ENCODE measurements around the gene ZDHHC13.

The ZDHHC13 gene

DNA sequence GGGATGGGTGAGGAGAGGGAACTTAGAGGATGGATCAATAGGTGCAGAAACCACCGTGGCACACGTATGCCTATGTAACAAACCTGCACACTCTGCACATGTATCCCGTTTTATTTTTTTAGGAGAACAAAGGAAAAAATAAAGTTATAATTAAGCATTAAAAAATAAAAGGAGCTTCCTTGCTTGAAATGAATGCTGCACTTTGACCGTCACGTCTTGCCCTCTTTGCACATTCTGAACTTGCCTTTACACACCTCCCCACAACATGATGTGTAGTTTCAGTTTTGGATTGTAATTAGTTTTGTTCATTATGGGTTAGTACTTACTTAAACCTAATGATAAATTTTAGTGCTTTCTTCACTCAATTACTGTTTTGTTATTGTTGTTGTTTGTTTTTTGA is 87.9 kb downstream of the ZDHHC13 start:
- DNase-seq (ENCODE audit: low spot score) = no peak

DNA sequence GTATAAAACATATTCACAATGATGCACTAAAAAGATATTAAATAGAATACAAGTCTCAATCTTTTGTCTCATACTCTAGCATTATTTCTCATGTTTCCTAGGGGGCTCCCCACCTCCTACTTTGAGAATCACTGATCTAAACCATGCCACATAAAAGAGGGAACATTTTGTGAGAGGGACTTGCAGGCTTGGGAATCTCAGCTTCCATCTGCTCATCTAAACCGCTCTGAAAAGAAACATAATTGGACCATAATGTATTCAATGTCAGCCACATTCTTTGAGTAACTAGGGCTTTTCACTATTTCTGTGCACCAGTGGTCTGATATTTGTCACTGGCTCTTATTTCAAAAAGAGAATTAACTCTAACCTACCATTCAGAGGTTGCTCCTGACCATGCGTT is 91.2 kb downstream of the ZDHHC13 start:
- DNase-seq (ENCODE audit: low spot score) = no peak

DNA sequence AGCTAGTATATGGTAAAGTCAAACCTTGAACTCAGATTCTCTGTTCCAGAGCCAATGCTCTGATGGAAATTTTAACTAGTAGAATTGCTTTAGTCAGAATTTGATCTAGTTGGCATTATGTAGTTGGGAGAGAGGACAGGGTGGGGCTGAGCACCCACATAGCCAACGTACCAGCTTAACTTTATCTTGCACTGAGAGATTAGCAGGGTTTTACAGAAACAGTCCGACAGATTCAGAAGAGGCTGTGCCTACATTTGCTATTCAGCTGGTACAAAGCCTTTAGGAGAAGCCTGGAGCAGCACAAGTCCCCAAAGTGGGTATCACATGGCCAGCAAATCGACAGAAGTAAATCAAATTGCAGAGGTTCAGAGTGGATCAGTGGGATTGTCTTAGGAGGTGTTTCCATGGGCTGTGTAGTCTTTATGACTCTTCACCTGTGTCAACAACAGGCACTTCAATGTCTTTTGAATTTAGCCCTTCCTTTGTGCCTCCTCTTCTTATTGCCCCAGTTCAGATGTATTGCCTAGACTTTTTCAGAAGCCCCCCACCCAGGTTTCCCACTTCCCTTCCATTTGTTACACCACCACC is 92.1 kb downstream of the ZDHHC13 start:
- no peak for DNase-seq (ENCODE audit: low spot score)

DNA sequence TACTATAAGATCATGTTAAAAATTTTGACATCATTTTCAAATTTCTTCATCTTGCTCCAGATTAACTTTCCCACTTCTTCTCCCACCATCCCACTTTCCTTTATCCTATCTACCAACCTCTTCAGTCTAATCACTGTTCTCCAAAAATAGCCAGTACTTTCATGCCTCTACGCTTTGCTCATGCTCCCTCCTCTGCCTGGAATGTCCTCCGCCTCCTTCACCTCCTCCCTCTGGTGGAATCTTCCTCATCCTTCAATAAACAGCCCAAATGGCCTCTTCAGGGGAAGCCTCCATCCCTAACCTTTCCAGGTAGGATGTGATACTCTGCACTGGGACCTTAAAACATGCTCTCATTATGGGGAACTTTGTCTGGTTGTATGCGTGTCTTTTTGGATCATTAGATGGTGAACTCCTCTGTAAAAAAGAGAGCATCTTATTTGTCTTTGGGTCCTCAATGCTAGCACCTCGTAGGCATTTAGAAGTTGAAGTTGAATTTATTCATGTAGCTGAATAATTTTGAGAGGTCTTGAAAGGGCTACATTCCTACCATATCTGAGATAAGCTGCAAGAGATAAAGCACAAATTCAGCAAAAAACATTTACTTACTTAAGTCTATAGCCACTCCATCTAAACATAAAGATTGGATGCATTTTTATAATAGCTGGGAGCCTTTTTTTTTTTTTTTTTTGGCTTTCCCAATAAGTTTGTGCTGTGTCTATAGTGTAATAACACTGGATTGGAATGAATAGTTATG is 92.8 kb downstream of the ZDHHC13 start:
- DNase-seq (ENCODE audit: low spot score) = no peak

DNA sequence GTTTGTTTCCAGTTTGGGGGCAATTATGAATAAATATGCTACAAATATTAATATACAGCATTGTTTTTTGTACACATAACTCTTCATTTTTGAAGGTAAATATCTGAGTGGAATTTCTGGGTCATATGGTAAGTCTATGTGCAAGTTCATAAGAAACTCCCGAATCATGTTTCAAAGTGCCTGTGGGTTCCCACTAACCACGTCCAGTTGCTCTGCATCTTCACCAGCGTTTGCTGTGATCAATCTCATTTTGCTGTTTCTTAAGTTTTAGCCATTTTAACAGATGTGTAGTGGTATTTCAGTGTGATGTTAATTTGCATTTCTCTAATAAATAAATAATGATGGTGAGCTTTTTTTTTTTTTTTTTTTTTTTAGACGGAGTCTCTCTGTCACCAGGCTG is 99.1 kb downstream of the ZDHHC13 start:
- DNase-seq (ENCODE audit: low spot score) = no peak

DNA sequence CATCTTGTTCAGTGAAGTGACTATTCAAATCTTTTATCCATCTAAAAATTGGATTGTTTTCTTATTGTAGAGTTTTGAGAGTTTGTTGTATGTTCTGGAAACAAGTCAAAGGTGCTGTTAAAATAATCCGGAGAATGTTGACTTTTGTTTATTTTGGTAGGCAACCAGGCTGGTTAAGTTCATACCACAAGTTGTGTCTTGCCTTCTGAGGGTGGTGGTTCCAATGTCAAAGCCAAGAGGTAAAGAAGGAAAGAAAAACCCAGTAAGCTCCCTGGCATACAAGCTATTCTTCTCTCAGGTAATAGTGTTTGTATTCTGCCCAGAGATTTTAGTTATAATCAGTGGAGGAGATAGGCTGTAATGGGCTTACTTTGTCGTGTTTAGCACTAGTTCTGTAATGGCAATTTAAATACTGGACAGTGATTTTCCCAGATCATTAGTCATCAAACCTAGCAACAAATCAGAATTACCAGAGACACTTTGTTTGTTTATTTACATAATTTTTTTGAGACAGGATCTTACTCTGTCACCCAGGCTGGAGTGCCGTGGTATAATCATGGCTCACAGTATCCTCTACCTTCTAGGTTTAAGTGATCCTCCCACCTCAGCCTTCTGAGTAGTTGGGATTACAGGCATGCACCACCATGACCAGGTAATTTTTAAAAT is 99.9 kb downstream of the ZDHHC13 start:
- DNase-seq (ENCODE audit: low spot score) = no peak

DNA sequence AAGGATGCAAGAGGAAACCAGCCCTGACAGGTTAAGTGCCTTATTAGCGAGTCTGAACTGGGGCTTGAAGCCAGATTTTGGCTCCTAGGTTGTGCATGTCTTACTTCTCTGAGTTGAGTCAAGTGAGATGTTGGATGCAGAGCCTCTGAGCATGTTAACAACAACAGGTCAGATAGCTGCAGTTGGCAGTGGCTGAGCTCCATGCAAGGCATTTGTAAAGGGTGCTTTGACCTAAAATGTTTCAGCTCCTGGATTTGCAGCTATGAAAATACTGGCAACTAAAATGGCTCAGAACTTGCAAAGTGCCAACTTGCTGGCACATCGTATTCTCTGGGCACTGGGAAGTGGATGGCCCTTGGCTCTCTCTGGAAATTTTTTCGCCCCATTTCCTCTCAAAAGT is 101.2 kb downstream of the ZDHHC13 start:
- DNase-seq (ENCODE audit: low spot score) = no peak

DNA sequence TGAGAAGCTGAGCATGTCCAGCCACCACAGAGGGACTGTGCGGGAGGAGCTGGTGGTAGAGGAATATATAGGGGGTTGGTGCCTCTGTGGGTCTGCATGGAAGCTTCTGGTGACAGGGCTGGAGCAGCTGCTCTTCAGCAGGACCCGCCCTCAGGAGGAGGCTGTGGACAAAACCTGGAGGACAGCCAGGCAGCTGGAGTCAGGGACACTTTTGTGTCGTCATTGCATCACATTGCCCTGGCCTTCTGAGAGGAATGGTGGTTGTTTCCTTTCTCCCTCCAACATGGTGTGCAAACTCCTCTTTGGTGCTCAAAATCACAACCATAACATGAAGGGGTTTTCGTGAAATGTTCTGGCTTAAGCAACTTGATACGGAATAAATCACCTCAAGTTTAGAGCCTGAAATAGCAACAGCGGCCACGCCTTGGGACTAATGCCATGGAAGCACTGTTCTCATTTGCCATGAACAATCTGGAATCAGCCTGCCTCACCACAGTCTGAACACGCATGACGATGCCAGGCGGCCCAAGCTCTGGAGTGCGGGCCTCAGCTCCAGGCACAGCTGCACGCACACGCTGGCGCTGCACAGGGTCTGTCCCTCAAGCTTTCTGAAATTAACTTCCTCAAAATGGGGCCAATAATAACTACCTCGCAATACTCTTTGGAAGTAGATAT is 102.0 kb downstream of the ZDHHC13 start:
- DNase-seq (ENCODE audit: low spot score) = no peak

DNA sequence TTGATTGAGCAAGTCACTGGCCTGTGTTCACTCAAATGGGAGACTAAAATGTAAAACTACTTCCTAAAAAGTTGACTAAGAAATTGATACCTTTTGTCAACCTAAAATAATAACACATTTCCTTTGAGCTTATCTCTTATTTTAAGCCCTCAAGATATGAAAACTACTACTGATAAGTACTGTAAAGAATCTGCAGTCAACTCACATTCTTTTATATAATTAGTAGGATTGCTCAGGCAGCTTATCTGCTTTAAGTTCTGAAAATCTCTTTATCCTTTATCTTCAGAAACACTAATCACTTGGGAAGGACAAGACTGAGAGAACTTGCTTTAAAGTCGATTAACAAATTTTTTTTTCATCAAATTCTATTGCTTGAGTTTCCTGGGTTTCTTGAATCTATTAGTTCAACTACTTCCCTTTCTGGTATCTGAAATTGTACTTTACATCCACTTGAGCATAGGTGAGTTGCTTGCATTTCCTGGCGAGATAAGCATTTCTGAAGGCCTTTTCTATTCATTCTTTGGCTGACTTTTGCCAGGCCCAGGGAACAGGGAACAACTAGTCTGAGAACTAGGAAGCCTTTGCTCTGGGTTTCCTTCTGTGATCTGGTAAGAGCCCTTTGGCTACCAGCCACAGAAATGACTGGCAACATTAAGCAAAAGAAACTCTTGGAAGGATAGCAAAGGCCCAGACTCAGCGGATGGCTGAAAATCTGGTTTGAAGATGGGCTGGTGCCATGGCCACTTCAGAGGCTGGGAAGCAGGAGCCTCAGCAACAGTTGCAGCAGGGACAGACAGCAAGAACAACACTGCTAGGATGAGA is 104.1 kb downstream of the ZDHHC13 start:
- DNase-seq (ENCODE audit: low spot score) = no peak

DNA sequence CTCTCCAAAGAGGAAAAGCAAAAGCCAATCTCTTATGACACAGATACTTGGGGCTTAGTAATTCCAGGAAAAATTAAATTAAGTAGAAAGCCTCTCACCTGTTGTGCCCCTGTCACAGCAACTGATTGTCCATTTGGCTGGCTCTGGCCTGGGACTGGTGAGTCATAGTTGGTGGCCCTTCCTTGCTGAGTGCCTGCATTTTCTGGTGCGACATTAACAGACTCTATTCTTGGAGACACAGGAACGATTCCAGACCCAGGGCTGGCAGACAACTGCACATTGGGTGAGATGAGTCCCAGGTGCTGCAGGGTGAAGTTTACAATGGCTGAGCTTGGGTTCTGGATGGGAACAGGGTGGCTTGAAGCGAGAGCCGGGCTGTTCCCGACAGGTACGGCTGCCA is 108.2 kb downstream of the ZDHHC13 start:
- DNase-seq (ENCODE audit: low spot score) = no peak

DNA sequence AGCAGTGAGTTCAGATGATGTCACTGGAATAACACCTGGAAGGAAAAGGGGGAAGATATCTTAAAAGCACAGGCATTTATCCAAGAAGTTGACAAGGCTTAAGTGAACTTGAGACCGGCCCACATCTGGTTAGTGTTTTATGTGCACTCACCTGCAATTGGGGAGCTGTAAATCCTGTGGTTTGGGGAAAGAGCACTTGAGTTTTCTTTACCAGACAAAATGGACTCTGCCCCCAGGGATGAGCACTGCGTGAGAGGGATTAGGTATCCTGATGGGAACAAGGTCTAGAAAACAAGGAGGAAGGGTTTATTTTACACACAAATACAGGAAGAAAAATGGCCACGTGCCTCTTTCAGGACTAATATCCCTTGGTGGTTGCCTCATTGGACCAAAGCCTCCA is 108.6 kb downstream of the ZDHHC13 start:
- DNase-seq (ENCODE audit: low spot score) = no peak

All from ecto neural progenitor cell (in vitro differentiated cells).